Smooth muscle cell (in vitro differentiated cells): Measurements from ENCODE around the gene LDLRAP1. TPM values are rescaled to one million over a fixed set of nuclear protein-coding genes. Genes with fewer than 3 reads are reported as not detected.

ENCODE experiments used
- DNase-seq: peaks from one replicate; lab custom pipeline; 2025; ENCODE audit not compliant: unreplicated experiment; lab: John Stamatoyannopoulos, UW
- H2AFZ ChIP-seq: fragments of 200-600 bp; sonication (generic); 2 replicates; pipeline ENCODE4 v1.6.0; 2016; ENCODE audit warnings: antibody characterized with exemption, low read depth, mild to moderate bottlenecking
- H3F3A ChIP-seq: fragments of 200-600 bp; sonication (generic); 2 replicates; pipeline ENCODE4 v1.6.0; 2017; ENCODE audit warnings: antibody characterized with exemption, low read depth
- H3K27ac ChIP-seq: fragments of 200-600 bp; sonication (generic); 2 replicates; pipeline ENCODE4 v1.5.1; 2016; ENCODE audit warnings: low read depth, mild to moderate bottlenecking
- H3K27me3 ChIP-seq: fragments of 200-600 bp; sonication (generic); 2 replicates; pipeline ENCODE4 v1.6.1; 2016; ENCODE audit warnings: low read depth, mild to moderate bottlenecking
- H3K36me3 ChIP-seq: fragments of 200-600 bp; sonication (generic); 2 replicates; pipeline ENCODE4 v1.5.1; 2016; ENCODE audit warnings: low read depth
- H3K4me1 ChIP-seq: fragments of 200-600 bp; sonication (generic); 2 replicates; pipeline ENCODE4 v1.5.1; 2016; ENCODE audit warnings: low read depth
- H3K4me2 ChIP-seq: fragments of 200-600 bp; sonication (generic); 2 replicates; pipeline ENCODE4 v1.6.0; 2016; ENCODE audit warnings: mild to moderate bottlenecking
- H3K4me3 ChIP-seq: fragments of 200-600 bp; sonication (generic); 2 replicates; pipeline ENCODE4 v1.5.1; 2016; ENCODE audit warnings: mild to moderate bottlenecking
- H3K79me2 ChIP-seq: fragments of 200-600 bp; sonication (generic); 2 replicates; pipeline ENCODE4 v1.6.0; 2016; ENCODE audit warnings: low read depth, mild to moderate bottlenecking
- H3K9ac ChIP-seq: fragments of 200-600 bp; sonication (generic); 2 replicates; pipeline ENCODE4 v1.6.0; 2016; ENCODE audit warnings: low read depth
- H3K9me3 ChIP-seq: fragments of 200-600 bp; sonication (generic); replicated peaks from 2 replicates; pipeline ENCODE4 v1.5.1; 2016; ENCODE audit warnings: low read depth
- H4K20me1 ChIP-seq: fragments of 200-600 bp; sonication (generic); 2 replicates; pipeline ENCODE4 v1.6.0; 2016; ENCODE audit warnings: low read depth
- CTCF ChIP-seq: fragments of 200-600 bp; sonication (generic); IDR thresholded peaks from 2 replicates; pipeline ENCODE4 v1.5.1; 2017; ENCODE audit warnings: borderline replicate concordance, mild to moderate bottlenecking, antibody characterized with exemption; ENCODE audit not compliant: insufficient read depth, poor library complexity, severe bottlenecking
- WGBS: methylation state at CpG from one replicate; pipeline ENCODE4 v1.1.7; 2016; ENCODE audit warnings: low lambda C conversion rate; 5-methylcytosine and 5-hydroxymethylcytosine counted together
- polyA plus RNA-seq: library from polyadenylated mRNA; unstranded; fragments of >200 nt; fragmentation: Nextera tagmentation; extraction: Ambion mirVana; gene quantifications from 2 replicates; pipeline ENCODE4 v1.2.1, GENCODE V29; 2016
- total RNA-seq: library from RNA; depleted of rRNA; stranded (reverse); fragments of >200 nt; gene quantifications from 2 replicates; pipeline ENCODE4 v1.2.3, GENCODE V29; 2014

Gene LDLRAP1
- total and polyA plus RNA-seq, 2 experiments from 2014 or later = 19.5 to 39.0 TPM

DNA sequence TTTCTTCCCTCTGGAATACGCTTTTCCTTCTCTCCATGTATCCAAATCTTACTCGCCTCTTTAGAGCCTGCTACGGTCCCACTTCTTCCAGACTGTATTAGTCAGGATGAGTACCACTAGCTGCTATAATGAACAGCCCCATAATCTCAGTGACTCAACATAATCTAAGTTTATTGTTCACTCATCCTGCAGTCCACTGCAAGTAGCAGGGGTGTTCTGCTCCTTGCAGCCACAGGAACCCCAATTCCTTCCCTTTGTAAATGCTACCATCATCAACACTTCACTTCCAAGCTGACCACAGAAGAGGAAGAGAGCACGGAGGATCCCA lies 18.1 kb upstream of the LDLRAP1 start:
- Histone ChIP-seq H3F3A (no peaks in the 10 kb centered on the region), H3K4me1 (no peaks in the 10 kb centered on the region), H3K4me2 (no peak overlapping the region), H3K9ac (no peak overlapping the region), H2AFZ (no peak overlapping the region), H3K36me3 (no peaks in the 10 kb centered on the region), H3K9me3 (no peaks in the 10 kb centered on the region), H3K27ac (no peak overlapping the region), H4K20me1 (no peaks in the 10 kb centered on the region), H3K79me2 (no peaks in the 10 kb centered on the region), H3K4me3 (no peak overlapping the region), H3K27me3 (no peaks in the 10 kb centered on the region)
- no peak for TF ChIP-seq CTCF
- WGBS = 93% methylated on average over 4 of the region's 4 CpGs
- no peak for DNase-seq

GRCh38 chr1:25526753-25527152 lies 16.7 kb upstream of the LDLRAP1 start:
- Histone ChIP-seq H3K9me3 (no peaks in the 10 kb centered on the region), H4K20me1 (no peaks in the 10 kb centered on the region), H3K27me3 (no peaks in the 10 kb centered on the region), H3K9ac (no peak overlapping the region), H3K36me3 (no peaks in the 10 kb centered on the region), H3K79me2 (no peaks in the 10 kb centered on the region), H3K27ac (no peak overlapping the region), H3K4me3 (no peak overlapping the region), H3F3A (no peaks in the 10 kb centered on the region), H3K4me2 (no peak overlapping the region), H2AFZ (no peak overlapping the region), H3K4me1 (no peaks in the 10 kb centered on the region)
- no peak for TF ChIP-seq CTCF
- DNase-seq = no peak
- WGBS = 97% methylated on average over 2 of the region's 2 CpGs

GRCh38 chr1:25527226-25527846 lies 16.1 kb upstream of the LDLRAP1 start:
- H3K4me1 ChIP-seq = no peaks in the 10 kb centered on the region
- no peaks in the 10 kb centered on the region for H3F3A ChIP-seq
- TF ChIP-seq CTCF = no peak
- no peak overlapping the region for H3K27ac ChIP-seq
- DNase-seq = no peak
- no peak overlapping the region for H3K9ac ChIP-seq
- H3K4me2 ChIP-seq = no peak overlapping the region
- H3K4me3 ChIP-seq = no peak overlapping the region
- H3K79me2 ChIP-seq = no peaks in the 10 kb centered on the region
- no peak overlapping the region for H2AFZ ChIP-seq
- H4K20me1 ChIP-seq = no peaks in the 10 kb centered on the region
- no peaks in the 10 kb centered on the region for H3K36me3 ChIP-seq
- no peaks in the 10 kb centered on the region for H3K27me3 ChIP-seq
- H3K9me3 ChIP-seq = no peaks in the 10 kb centered on the region
- 93% methylated on average over 12 of the region's 12 CpGs for WGBS

DNA sequence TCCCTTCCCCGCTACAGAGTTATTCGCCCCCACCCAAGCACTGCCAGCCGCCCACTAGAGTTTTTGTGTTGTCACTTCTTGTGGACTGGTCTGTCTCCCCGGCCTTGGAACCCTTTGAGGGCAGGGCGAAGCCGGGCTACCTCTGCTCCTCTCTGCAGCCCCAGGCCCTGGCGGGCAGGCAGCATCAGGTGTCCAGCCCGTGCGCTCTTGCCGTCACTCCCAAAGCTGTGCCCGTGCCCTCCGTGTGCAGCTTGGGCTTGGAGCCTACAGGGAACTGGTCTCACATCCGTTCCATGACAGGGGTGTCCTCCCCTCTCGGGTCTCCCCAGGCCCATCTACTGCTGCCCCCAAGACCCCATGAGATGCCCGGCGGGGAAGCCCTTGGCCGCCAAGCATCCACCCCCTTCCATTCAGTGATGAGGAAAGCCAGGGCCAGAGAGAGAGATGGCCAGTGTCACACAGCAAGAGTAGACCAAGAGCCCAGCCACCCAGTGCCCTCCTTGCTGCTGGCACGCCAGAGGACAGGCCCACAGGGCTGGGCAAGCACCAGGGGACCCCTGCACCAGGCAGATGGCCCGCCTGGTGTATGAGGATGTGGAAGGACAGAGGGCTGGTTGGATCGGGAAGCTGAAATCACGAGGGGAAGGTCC lies 15.3 kb upstream of the LDLRAP1 start:
- 95% methylated on average over 21 of the region's 21 CpGs for WGBS
- Histone ChIP-seq H3K27ac (no peak overlapping the region), H3K36me3 (no peaks in the 10 kb centered on the region), H3K27me3 (no peaks in the 10 kb centered on the region), H3K4me3 (no peak overlapping the region), H3K4me2 (no peak overlapping the region), H3F3A (no peaks in the 10 kb centered on the region), H3K79me2 (no peaks in the 10 kb centered on the region), H4K20me1 (no peaks in the 10 kb centered on the region), H3K9ac (no peak overlapping the region), H3K9me3 (no peaks in the 10 kb centered on the region), H3K4me1 (no peaks in the 10 kb centered on the region), H2AFZ (no peak overlapping the region)
- no peak for DNase-seq
- no peak for TF ChIP-seq CTCF
